Sciatic nerve (tissue), 2 donors: ENCODE data around the gene SKIC8. TPM values are rescaled to one million over a fixed set of nuclear protein-coding genes. Genes with fewer than 3 reads are reported as not detected.
A peak's percentile ranks its signal among the peaks of the same experiment; 100 is the strongest.
"Not testable (repeated sequence)": the region's sequence is repeated elsewhere in the genome, so short reads cannot be mapped to it uniquely, and the experiment has no call there.

ENCODE experiments used
- ATAC-seq: fragments of 200-7000 bp; cut with Tn5 transposase; one replicate; pipeline ENCODE4 v1.9.1; 2020; ENCODE audit warnings: mild to moderate bottlenecking, moderate library complexity
- DNase-seq: peaks from one replicate; pipeline ENCODE4 v3.0.0-alpha.2; 2020; ENCODE audit warnings: low spot score
- intact Hi-C: fragments of 100-400 bp; cut with DNase I; formaldehyde crosslinking; loops from one replicate; pipeline ENCODE4 v1.14.2; 2022
- total RNA-seq: library from RNA; stranded (reverse); fragmentation: NEBNext Ultra II Directional; extraction: Animal tissue kit (Norgen Biotek cat#: 25700); gene quantifications from one replicate; pipeline ENCODE4 v1.2.1, GENCODE V29; 2021
- donor health status: DM: no; HTN: no; CAD: no.
- donor health status: DM: no; HTN: no; CAD: no.

The SKIC8 gene
- total RNA-seq, 1 donor from 2014 or later: 48.2 TPM

DNA sequence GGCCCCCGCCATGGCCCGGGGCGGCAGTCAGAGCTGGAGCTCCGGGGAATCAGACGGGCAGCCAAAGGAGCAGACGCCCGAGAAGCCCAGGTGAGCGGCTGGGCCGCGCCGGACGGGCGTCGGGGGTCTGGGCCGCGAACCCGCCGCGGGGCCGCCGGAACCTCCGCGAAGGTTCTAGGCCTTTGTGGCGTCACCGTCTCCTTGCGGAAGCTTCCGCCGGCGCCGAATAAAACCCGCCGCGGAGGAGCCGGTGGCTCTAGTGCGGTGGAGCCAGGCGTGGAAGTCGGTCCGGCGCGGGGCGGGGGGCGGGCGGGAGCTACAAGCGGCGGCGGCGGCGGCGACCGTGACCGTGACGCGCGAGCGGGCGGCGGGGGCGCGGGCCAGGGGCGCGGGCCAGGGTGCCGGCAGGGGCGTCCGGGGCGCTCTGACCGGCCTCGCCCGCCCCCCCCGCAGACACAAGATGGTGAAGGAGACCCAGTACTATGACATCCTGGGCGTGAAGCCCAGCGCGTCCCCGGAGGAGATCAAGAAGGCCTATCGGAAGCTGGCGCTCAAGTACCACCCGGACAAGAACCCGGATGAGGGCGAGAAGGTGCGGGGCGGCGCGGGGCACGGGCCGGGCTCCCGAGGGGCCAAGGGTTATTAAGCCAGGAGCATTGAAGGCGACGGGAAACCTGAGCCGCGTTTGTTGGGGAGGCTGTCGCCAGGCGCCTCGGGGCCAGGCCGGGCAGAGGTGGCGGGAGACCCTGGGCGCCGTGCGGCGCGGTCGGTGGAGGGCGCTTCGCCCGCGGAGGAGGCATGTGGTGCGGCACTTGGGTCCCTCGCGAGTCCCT is 34.9 kb downstream of the SKIC8 start, which contains the start of gene DNAJA4:
Gene DNAJA4, plus strand, starts transcription at position 259 of the 833 bp plus-strand sequence. Its CDS starts 202 bp downstream, at position 461.
- DNase-seq: peak; percentile 73
- intact Hi-C loops: no loop called here
- ATAC-seq: peak; percentile 70

- DNase-seq: no peak
- intact Hi-C loops: no loop called here
- peak; percentile 14 for ATAC-seq
These were observed 35.5 kb downstream of the SKIC8 start for GRCh38 chr15:78263907-78264303.

- ATAC-seq (peak; percentile 25), DNase-seq (no peak)
- intact Hi-C loops: no loop called here
These were observed 36.0 kb downstream of the SKIC8 start for GRCh38 chr15:78263351-78263781.

GRCh38 chr15:78261062-78261461 is 38.3 kb downstream of the SKIC8 start:
- ATAC-seq: no peak
- no peak for DNase-seq
- intact Hi-C loops: no loop called here

GRCh38 chr15:78260489-78260888 is 38.9 kb downstream of the SKIC8 start:
- DNase-seq: no peak
- no peak for ATAC-seq
- intact Hi-C loops: no loop called here

- DNase-seq (no peak), ATAC-seq (no peak)
- intact Hi-C loops: no loop called here
These were observed 40.2 kb downstream of the SKIC8 start for GRCh38 chr15:78259232-78259631.

DNA sequence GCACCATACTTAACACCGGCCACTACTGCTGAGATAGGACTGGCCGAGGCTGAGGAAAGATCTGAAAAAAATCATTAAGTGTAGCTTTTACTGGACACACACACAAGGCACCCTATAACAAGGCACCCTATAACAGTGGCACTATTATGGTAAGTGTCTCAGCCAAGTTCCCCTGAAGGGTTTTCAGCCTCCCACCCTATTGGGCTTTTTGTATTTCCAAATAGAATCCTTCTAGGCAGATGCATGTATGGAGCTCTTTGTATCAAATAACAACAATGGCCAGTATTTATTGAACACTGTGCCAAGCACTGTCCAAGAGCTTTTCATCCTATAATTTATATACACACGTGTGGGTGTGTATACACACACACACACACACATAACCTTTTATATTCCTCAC is 41.7 kb downstream of the SKIC8 start:
- intact Hi-C loops: no loop called here
- no peak for DNase-seq
- no peak for ATAC-seq

DNA sequence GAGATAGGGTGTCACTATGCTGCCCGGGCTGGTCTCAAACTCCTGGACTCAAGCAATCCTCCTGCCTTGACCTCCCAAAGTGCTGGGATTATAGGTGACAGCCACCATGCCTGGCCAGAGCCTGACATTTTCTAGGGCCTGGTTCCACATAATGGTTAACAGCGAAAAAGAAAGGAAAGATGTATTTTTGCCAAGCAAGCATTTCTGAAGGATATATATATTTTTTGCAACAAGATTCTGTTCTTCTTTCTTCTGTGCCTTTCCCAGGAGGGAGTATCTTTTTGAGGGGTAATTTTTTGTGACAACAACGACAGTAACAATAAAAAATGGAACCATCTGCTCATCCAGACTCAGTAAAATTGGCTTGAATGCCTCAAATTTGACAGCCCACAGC is 43.4 kb downstream of the SKIC8 start:
- no peak for DNase-seq
- intact Hi-C loops: no loop called here
- ATAC-seq: no peak

GRCh38 chr15:78255421-78256043 is 43.9 kb downstream of the SKIC8 start:
- no peak for DNase-seq
- ATAC-seq: no peak
- intact Hi-C loops: no loop called here

- ATAC-seq (no peak), DNase-seq (no peak)
- intact Hi-C loops: no loop called here
These were observed 48.3 kb downstream of the SKIC8 start for GRCh38 chr15:78251136-78251535.

DNA sequence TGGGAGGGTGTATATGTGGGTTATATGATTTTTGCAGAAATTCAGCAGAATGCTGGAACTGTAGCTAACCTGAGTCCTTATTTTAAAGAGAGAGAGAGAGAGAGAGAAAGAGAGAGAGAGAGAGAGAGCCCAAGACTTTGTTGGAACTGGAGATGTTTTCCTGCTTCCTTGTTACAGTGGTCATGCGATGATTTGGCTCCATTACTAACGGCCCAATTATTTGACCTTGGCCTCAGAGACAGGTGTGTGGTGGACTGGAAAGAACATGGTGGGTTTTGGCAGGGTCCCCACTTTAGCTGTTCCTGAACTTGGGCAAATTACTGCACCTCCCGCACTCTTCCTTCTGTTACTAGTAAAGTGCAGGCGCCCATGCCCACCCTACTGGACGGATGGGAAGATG is 50.3 kb downstream of the SKIC8 start:
- no peak for ATAC-seq
- no peak for DNase-seq
- intact Hi-C loops: loop anchor here (5.0 kb wide), 1 partner anchor 882 kb away; no protein-coding TSS in a partner anchor

GRCh38 chr15:78247911-78248310 is 51.5 kb downstream of the SKIC8 start:
- intact Hi-C loops: loop anchor here (5.0 kb wide), 1 partner anchor 881 kb away; no protein-coding TSS in a partner anchor
- ATAC-seq: no peak
- DNase-seq: no peak

GRCh38 chr15:78245976-78246620 is 53.3 kb downstream of the SKIC8 start:
- DNase-seq: peak; percentile 39
- intact Hi-C loops: loop anchor here (5.0 kb wide), 1 partner anchor 879 kb away; no protein-coding TSS in a partner anchor
- not testable (repeated sequence) for ATAC-seq

DNA sequence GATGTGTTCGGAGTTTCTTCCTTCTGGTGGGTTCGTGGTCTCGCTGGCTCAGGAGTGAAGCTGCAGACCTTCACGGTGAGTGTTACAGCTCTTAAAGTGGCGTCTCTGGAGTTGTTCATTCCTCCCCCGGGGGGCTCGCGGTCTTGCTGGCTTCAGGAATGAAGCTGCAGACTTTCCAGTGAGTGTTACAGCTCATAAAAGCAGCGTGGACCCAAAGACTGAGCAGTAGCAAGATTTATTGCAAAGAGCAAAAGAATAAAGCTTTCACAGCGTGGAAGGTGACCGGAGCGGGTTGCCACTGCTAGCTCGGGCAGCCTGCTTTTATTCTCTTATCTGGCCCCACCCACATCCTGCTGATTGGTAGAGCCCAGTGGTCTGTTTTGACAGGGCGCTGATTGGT is 54.0 kb downstream of the SKIC8 start:
- not testable (repeated sequence) for ATAC-seq
- peak; percentile 15 for DNase-seq
- intact Hi-C loops: loop anchor here (5.0 kb wide), 1 partner anchor 878 kb away; no protein-coding TSS in a partner anchor

DNA sequence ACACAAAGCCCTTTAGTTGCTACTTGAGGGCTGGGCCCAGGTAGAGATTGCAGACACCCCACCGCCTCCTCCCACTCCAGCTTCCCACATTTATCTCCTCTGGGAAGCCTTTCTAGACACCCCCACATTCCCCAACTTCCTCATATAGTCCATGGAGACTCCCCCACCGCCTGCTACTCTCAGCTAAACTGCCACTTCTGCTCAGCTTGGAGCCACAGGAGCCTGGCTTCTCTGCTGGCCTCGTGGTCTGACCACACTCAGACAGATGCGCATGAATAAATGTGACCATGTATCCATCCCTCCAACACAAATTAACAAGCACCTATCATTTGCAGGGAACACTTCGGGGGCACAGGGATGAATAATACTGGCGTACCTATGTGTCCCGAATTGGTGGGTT is 54.5 kb downstream of the SKIC8 start:
- intact Hi-C loops: loop anchor here (5.0 kb wide), 1 partner anchor 878 kb away; no protein-coding TSS in a partner anchor
- DNase-seq (peak; percentile 28), ATAC-seq (no peak)

- intact Hi-C loops: no loop called here
- ATAC-seq (no peak), DNase-seq (peak; percentile 22)
These were observed 55.3 kb downstream of the SKIC8 start for GRCh38 chr15:78244101-78244500.

GRCh38 chr15:78243491-78243941 is 55.9 kb downstream of the SKIC8 start:
- peak; percentile 66 for DNase-seq
- intact Hi-C loops: no loop called here
- peak; percentile 63 for ATAC-seq

DNA sequence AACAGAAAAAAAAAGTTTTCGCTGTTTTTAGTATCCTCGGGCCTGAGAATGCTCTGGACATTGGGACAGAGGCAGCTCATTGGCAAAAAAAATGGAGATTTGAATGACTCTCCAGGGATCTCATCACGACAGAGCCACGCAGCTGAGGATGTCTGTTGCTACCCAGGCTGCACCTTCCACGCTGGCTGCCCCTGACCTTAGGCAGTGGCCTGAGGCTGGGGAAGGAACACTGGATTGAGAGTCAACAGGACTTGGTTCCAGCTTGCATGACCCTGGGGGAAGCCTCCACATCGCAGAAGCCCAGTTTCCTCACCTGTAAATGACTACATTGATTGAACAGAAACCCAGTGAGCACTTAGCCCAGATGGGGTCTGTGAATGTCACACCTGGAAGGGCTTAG is 56.4 kb downstream of the SKIC8 start:
- ATAC-seq (no peak), DNase-seq (peak; percentile 37)
- intact Hi-C loops: no loop called here

- ATAC-seq (no peak), DNase-seq (peak; percentile 43)
- intact Hi-C loops: no loop called here
These were observed 57.3 kb downstream of the SKIC8 start for GRCh38 chr15:78242128-78242527.
